GM12892 (cell line): ENCODE measurements around the gene OXSR1.

Experiments
- POLR2A ChIP-seq: IDR thresholded peaks from 2 replicates; pipeline ENCODE4 v1.6.1; 2011; ENCODE audit warnings: low read depth, low read length, control low read depth
- POLR2AphosphoS5 ChIP-seq: IDR thresholded peaks from 2 replicates; pipeline ENCODE4 v1.6.1; 2011; ENCODE audit warnings: low read depth, low read length, control low read depth
- TAF1 ChIP-seq: IDR thresholded peaks from 2 replicates; pipeline ENCODE4 v1.6.1; 2011; ENCODE audit warnings: low read depth, mild to moderate bottlenecking, control low read depth, low read length, borderline replicate concordance

GRCh38 chr3:38154625-38155255, 10.6 kb upstream of the OXSR1 start:
- TF ChIP-seq POLR2A (no peak), TAF1 (no peak), POLR2AphosphoS5 (no peak)
